DMS 273 (cell line): Measurements from ENCODE around the gene PI4KA.
"Not testable (repeated sequence)": the region's sequence is repeated elsewhere in the genome, so short reads cannot be mapped to it uniquely, and the experiment has no call there.

Experiments
- DNase-seq: peaks from one replicate; lab custom pipeline; 2025; ENCODE audit not compliant: unreplicated experiment; lab: John Stamatoyannopoulos, UW

Gene PI4KA

GRCh38 chr22:20670457-20671261 is 188.0 kb downstream of the PI4KA start:
- DNase-seq, result not testable (repeated sequence)

- not testable (repeated sequence) for DNase-seq
Observed at GRCh38 chr22:20669884-20670283, 188.7 kb downstream of the PI4KA start.

- not testable (repeated sequence) for DNase-seq
Observed at GRCh38 chr22:20669471-20669870, 189.1 kb downstream of the PI4KA start.

GRCh38 chr22:20668769-20669168 is 189.8 kb downstream of the PI4KA start:
- not testable (repeated sequence) for DNase-seq

- DNase-seq, result not testable (repeated sequence)
Observed at GRCh38 chr22:20668226-20668625, 190.4 kb downstream of the PI4KA start.

GRCh38 chr22:20667548-20667947 is 191.1 kb downstream of the PI4KA start:
- DNase-seq, result not testable (repeated sequence)

GRCh38 chr22:20666560-20666959 is 192.1 kb downstream of the PI4KA start:
- DNase-seq, result no peak

- no peak for DNase-seq
Observed at GRCh38 chr22:20664594-20664959, 194.0 kb downstream of the PI4KA start.

GRCh38 chr22:20663941-20664593 is 194.5 kb downstream of the PI4KA start:
- DNase-seq, result no peak

GRCh38 chr22:20663137-20663828 is 195.3 kb downstream of the PI4KA start:
- no peak for DNase-seq

GRCh38 chr22:20662524-20663036 is 196.0 kb downstream of the PI4KA start:
- not testable (repeated sequence) for DNase-seq

GRCh38 chr22:20661473-20661872 is 197.1 kb downstream of the PI4KA start:
- no peak for DNase-seq

- DNase-seq, result no peak
Observed at GRCh38 chr22:20660441-20661054, 198.1 kb downstream of the PI4KA start.

GRCh38 chr22:20659920-20660319 is 198.7 kb downstream of the PI4KA start:
- no peak for DNase-seq

- no peak for DNase-seq
Observed at GRCh38 chr22:20659258-20659657, 199.4 kb downstream of the PI4KA start.

GRCh38 chr22:20658433-20659222 is 200.0 kb downstream of the PI4KA start:
- no peak for DNase-seq

GRCh38 chr22:20657963-20658362 is 200.6 kb downstream of the PI4KA start:
- no peak for DNase-seq
